Loucy (cell line): Measurements from ENCODE around the gene BTG4.

Source experiments
- EZH2phosphoT487 ChIP-seq: fragments of 200-600 bp; IDR thresholded peaks from 2 replicates; pipeline ENCODE4 v1.6.1; 2018; ENCODE audit warnings: antibody characterized with exemption, mild to moderate bottlenecking, moderate library complexity, borderline replicate concordance
- TF ChIP-seq, protein P1 (sequence below): fragments of 200-600 bp; sonication (generic); conservative IDR thresholded peaks from 2 replicates; pipeline ENCODE4 v1.5.1; 2014; ENCODE audit warnings: mild to moderate bottlenecking, antibody characterized with exemption, low read length

DNA sequence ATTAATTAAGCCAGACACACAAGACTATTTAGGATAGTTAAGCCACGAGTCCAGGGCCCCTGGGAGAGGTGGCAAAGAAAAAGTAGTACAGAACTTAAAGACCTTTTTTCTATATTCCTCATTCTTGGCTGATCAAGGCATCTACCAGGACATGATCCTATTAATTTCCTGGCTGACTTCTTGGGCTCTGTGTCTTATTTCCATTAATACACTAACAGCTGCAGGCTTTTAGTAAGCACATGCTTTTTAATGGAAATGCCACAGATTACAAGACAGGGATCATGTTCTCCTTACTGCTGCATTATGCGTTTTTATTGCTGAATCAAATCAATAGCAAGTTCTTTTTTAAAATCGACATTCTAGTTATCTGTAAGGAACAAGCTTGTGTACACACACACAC is 35.2 kb downstream of the BTG4 start:
- no peak for TF ChIP-seq EZH2phosphoT487
- TF ChIP-seq, protein P1, sequence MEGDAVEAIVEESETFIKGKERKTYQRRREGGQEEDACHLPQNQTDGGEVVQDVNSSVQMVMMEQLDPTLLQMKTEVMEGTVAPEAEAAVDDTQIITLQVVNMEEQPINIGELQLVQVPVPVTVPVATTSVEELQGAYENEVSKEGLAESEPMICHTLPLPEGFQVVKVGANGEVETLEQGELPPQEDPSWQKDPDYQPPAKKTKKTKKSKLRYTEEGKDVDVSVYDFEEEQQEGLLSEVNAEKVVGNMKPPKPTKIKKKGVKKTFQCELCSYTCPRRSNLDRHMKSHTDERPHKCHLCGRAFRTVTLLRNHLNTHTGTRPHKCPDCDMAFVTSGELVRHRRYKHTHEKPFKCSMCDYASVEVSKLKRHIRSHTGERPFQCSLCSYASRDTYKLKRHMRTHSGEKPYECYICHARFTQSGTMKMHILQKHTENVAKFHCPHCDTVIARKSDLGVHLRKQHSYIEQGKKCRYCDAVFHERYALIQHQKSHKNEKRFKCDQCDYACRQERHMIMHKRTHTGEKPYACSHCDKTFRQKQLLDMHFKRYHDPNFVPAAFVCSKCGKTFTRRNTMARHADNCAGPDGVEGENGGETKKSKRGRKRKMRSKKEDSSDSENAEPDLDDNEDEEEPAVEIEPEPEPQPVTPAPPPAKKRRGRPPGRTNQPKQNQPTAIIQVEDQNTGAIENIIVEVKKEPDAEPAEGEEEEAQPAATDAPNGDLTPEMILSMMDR: no peak
